ENCODE measurements around the gene NOTCH1. TPM values are rescaled to one million over a fixed set of nuclear protein-coding genes. Genes with fewer than 3 reads are reported as not detected.
A peak's percentile ranks its signal among the peaks of the same experiment; 100 is the strongest.

NOTCH1 gene
- total RNA-seq, 6 experiments from 2014 or later, result 12.1 to 17.1 (median 14.7) TPM

DNA sequence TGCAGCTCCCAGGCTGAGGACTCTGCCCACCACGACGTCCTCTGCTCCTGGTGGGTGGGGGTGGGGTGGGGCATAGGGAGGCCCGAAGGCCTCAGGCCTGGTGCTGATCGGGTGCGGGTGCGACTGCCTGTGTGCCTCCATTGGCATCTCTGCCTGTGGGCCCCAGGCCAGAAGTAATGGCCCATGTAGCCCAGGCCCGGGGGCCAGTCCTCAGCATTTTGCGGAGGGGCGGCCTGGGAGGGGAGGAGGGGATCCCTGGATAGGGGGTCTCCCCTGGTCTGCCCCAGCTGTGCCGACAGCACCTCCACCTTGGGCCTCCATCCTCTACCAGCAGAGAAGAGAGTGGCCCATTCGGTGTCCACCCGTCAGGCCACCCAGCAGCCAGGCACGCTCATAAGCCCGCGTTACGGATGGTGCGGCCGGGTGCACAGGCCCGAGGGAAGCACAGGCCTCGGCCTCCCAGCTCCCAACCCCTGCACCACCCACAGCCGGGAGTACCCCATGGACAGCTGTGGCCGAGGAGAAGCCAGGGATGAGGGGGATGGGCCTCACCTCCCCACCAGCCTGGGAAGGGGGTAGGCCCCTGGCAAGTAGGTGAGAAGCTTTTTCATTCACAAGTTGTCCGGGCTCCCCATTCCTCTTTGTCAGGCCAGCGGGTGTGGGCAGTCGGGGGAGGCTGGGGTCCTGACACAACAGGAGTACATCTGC is 1.8 kb upstream of the NOTCH1 start:
- no peak overlapping the region; the same call in 1 of the 2 replicates for H3K4me3 Mint-ChIP-seq
- peaks cover 29% of the 10 kb centered on the region for H3K4me1 Mint-ChIP-seq (ENCODE audit: low read depth)
- TF ChIP-seq, protein P1, sequence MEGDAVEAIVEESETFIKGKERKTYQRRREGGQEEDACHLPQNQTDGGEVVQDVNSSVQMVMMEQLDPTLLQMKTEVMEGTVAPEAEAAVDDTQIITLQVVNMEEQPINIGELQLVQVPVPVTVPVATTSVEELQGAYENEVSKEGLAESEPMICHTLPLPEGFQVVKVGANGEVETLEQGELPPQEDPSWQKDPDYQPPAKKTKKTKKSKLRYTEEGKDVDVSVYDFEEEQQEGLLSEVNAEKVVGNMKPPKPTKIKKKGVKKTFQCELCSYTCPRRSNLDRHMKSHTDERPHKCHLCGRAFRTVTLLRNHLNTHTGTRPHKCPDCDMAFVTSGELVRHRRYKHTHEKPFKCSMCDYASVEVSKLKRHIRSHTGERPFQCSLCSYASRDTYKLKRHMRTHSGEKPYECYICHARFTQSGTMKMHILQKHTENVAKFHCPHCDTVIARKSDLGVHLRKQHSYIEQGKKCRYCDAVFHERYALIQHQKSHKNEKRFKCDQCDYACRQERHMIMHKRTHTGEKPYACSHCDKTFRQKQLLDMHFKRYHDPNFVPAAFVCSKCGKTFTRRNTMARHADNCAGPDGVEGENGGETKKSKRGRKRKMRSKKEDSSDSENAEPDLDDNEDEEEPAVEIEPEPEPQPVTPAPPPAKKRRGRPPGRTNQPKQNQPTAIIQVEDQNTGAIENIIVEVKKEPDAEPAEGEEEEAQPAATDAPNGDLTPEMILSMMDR (IDR thresholded peaks at IDR 0.05), result no peak
- H3K27ac Mint-ChIP-seq, result no peak overlapping the region
- H3K9me3 Mint-ChIP-seq, result no peaks in the 10 kb centered on the region
- no peak for DNase-seq
- H3K36me3 Mint-ChIP-seq (ENCODE audit: low read depth), result no peaks in the 10 kb centered on the region
- H3K27me3 Mint-ChIP-seq (ENCODE audit: insufficient read depth), result no peaks in the 10 kb centered on the region; the same call in 1 of the 2 replicates

DNA sequence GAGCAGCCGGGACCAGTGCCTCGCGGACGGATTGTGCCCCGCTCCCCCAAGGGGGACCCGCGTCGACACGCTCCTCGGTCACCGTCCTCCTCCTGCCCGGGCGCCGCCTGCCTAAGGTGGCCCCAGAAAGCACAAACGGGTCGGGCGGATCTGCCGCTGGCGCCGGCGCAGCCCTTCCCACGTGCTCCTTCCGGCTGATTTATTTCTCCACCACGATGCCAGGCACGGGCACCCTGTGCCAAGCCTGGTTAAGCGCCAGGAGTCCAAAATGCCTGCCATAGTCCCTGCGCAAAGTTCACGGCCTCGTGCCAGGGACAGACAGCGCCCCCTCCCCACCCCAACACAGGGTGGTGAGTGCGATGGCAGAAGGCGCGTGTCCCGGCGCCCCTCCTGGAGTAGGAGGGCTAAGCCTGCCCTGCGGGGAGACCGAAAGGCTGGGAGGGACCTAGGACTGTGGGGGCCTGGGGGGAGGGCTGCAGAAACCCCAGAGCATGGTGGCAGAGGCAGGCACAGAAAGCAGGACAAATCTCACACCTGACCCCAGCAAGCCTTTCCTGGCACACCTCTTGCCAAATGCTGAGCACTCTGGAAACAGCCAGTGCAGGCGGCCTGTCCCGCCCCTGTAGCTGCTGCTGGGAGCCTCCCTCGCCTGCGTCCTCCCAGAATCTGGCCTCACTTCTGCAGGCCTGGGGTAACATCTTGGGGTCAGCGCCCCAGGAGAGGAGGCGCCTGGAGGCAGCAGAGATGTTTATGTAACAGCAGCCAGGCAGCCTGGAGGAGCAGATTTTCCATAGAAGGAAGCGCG is 1.1 kb upstream of the NOTCH1 start:
- no peaks in the 10 kb centered on the region for H3K9me3 Mint-ChIP-seq
- peak overlapping the region; percentile 81 for H3K27ac Mint-ChIP-seq
- H3K27me3 Mint-ChIP-seq (ENCODE audit: insufficient read depth), result no peaks in the 10 kb centered on the region; the same call in 1 of the 2 replicates
- peaks cover 21% of the 10 kb centered on the region for H3K4me1 Mint-ChIP-seq (ENCODE audit: low read depth)
- H3K4me3 Mint-ChIP-seq, result peak overlapping the region; percentile 82
- TF ChIP-seq, protein P1 (IDR thresholded peaks at IDR 0.05), result peak; percentile 43; the same call in 1 of the 2 replicates
- no peaks in the 10 kb centered on the region for H3K36me3 Mint-ChIP-seq (ENCODE audit: low read depth)
- no peak for DNase-seq

DNA sequence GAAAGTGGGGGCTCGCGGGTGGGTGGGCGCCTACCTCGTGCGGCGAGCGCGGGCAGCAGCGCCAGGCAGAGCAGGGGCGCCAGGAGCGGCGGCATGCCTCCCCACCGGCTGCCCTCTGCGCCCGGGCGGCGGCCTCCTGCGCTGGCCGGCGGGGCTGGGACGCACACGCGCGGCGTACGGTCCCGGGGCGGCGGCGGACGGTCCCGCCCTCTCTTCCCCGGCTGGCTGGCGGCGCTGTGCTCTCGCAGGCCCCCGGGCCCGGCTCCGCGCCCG is 220 bp downstream of the NOTCH1 start:
- DNase-seq, result no peak

DNA sequence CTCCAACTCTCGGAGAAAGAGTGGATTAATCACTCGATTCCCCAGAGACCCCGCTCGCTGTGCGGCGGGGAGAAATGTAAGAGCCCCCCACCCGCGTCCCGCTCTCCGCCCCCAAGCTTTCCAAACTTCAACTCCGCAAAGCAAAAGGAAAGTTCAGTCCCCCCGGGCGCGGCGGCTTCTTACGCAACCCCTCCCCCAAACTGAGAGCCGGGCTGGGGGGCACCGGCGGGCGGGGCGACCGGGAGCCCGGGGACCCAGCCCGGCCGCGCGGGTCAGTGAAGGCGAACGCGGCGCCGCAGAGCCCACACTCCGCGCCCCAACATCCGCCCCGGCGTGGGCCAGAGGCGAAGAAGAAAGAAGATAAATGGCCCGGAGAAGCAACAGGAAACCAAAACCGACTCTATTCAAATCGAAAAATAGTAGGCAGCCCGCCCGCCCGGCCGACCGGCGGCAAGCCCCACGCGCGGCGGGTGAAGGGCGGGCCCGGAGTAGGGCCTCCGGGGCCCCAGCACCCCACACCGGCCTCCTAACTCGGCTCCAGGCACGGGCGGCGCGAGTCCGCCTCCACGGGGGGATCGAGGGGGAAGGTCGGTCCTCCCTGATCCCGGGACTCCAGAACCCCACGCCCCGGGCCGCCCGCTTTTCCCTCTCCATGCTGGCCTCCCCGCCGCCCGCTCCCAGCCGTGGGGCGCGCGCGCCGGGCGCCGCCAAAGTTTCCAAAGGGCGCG is 720 bp downstream of the NOTCH1 start:
- Mint-ChIP-seq H3K4me3 (peak overlapping the region; percentile 90), H3K27me3 (ENCODE audit: insufficient read depth) (no peaks in the 10 kb centered on the region), H3K4me1 (ENCODE audit: low read depth) (peaks cover 9% of the 10 kb centered on the region), H3K36me3 (ENCODE audit: low read depth) (no peaks in the 10 kb centered on the region), H3K9me3 (no peaks in the 10 kb centered on the region), H3K27ac (no peak overlapping the region)
- no peak for DNase-seq
- TF ChIP-seq, protein P1 (IDR thresholded peaks at IDR 0.05), result no peak

More for the DNA sequence above, 220 bp downstream of the NOTCH1 start:
- no peak overlapping the region for H3K27ac Mint-ChIP-seq
- H3K4me1 Mint-ChIP-seq (ENCODE audit: low read depth), result peaks cover 9% of the 10 kb centered on the region
- H3K4me3 Mint-ChIP-seq, result no peak overlapping the region
- TF ChIP-seq, protein P1 (IDR thresholded peaks at IDR 0.05), result no peak
- no peaks in the 10 kb centered on the region for H3K9me3 Mint-ChIP-seq
- H3K36me3 Mint-ChIP-seq (ENCODE audit: low read depth), result no peaks in the 10 kb centered on the region
- H3K27me3 Mint-ChIP-seq (ENCODE audit: insufficient read depth), result no peaks in the 10 kb centered on the region

DNA sequence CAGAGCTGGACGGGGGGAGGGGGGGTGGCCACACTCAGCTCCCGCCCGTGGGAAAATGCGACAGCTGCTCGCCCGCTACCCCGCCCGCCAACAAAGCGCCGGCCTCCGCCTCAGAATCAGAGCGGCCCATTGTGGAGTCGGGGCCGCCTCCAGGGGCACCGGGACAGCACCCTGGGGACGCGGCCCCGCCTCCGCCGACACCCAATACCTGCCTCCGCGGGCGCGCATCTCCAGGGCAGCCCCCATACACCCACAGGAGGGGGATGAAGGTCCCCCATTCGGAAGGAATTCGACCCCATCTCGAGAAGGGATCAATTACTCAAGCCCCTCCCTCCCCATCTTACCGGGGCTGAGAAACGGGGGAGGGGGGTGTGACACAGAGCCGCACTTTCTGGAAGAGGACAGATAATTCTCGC is 1.3 kb downstream of the NOTCH1 start:
- peaks cover 9% of the 10 kb centered on the region for H3K4me1 Mint-ChIP-seq (ENCODE audit: low read depth)
- no peak for DNase-seq
- no peaks in the 10 kb centered on the region for H3K9me3 Mint-ChIP-seq
- H3K27ac Mint-ChIP-seq, result 0 out of 2 replicates have a peak overlapping the region, but pooled peaks have one; percentile 21
- H3K4me3 Mint-ChIP-seq, result peak overlapping the region; percentile 90
- no peaks in the 10 kb centered on the region for H3K27me3 Mint-ChIP-seq (ENCODE audit: insufficient read depth)
- TF ChIP-seq, protein P1 (IDR thresholded peaks at IDR 0.05), result no peak
- no peaks in the 10 kb centered on the region for H3K36me3 Mint-ChIP-seq (ENCODE audit: low read depth)

Data from HFFc6 (cell line).